HG03558 (cell line): ENCODE data around the gene KRT77.
"Not testable (repeated sequence)": the region's sequence is repeated elsewhere in the genome, so short reads cannot be mapped to it uniquely, and the experiment has no call there.

Source experiments
- ATAC-seq: cut with Tn5 transposase; IDR thresholded peaks from one replicate; pipeline ENCODE4 v1.9.1; 2021; ENCODE audit warnings: moderate number of reproducible peaks; ENCODE audit not compliant: unreplicated experiment; ENCODE audit errors: extremely low read depth

KRT77 gene

DNA sequence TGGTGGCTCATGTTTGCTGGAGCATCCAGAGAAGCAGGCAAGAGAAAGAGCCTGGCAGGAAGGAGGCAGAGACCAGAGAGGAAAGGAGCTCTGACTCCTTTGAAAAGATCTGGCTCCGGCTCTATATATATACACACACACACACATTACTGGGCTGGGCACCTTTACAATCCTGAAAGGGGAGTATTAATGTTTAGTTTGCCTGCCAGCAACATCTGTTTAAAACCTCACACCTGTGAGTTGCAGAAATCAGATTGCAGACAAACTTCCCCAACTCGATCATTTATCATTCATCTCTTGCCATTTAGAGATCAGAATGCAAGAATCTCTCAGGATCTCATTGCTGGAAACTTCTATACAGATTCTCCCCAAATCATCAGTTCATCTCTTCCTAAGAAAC, at the start of gene KRT77:
Gene KRT77, minus strand, starts transcription at position 101 of the 400 bp plus-strand sequence. Its CDS starts 90 bp downstream, at position 11.
- ATAC-seq, result no peak

GRCh38 chr12:52752516-52752915, 49.2 kb upstream of the KRT77 start:
- ATAC-seq, result no peak

DNA sequence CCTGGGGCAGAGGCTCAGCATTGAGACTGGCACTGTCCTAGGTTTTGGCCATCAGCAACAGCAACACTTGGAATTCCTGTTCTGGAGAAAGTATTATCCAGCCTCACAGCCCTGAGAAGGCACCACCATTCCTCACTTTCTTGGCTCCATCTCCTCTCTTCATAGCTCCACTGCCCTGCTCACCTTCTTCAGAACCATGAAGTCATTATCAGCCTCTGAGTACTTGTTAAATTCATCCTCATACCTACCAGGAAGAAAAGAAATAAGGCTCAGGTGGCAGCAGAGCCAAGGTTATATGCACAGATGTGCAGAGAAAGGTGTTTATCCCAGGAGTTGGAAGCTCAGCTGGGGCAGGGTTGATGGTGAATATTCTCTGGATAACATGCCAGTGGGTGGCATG, 48.5 kb upstream of the KRT77 start:
- ATAC-seq, result no peak

- not testable (repeated sequence) for ATAC-seq
Measured at GRCh38 chr12:52750532-52750931, 47.2 kb upstream of the KRT77 start.

GRCh38 chr12:52749827-52750226, 46.5 kb upstream of the KRT77 start:
- ATAC-seq, result no peak

- ATAC-seq, result no peak
Measured at GRCh38 chr12:52748578-52748977, 45.3 kb upstream of the KRT77 start.

- no peak for ATAC-seq
Measured at GRCh38 chr12:52745554-52745953, 42.2 kb upstream of the KRT77 start.

- ATAC-seq, result no peak
Measured at GRCh38 chr12:52744493-52745156, 41.3 kb upstream of the KRT77 start.

GRCh38 chr12:52742822-52743457, 39.6 kb upstream of the KRT77 start:
- no peak for ATAC-seq

DNA sequence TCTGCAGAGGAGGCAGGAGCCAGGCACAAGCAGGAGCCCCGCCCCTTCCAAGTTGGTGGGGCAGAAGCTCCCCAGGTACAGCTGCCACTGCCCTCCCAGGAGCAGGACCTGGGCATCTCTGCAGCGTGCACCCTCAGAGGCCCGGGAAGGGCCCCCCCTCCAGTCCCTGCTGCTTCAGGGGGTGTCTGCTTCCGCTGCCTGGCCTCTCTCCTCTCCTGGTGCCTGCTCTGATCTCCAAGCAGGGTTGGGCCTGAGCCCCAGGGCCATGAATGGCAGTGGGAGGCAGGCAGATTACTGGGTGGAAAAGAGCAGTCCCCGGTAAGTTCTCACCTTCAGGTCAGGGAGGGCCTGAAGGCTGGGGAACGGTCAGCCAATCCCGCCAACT, 38.9 kb upstream of the KRT77 start:
- ATAC-seq, result no peak

- ATAC-seq, result no peak
Measured at GRCh38 chr12:52741375-52742195, 38.3 kb upstream of the KRT77 start.

GRCh38 chr12:52740584-52740983, 37.3 kb upstream of the KRT77 start:
- no peak for ATAC-seq

- no peak for ATAC-seq
Measured at GRCh38 chr12:52739963-52740362, 36.6 kb upstream of the KRT77 start.

DNA sequence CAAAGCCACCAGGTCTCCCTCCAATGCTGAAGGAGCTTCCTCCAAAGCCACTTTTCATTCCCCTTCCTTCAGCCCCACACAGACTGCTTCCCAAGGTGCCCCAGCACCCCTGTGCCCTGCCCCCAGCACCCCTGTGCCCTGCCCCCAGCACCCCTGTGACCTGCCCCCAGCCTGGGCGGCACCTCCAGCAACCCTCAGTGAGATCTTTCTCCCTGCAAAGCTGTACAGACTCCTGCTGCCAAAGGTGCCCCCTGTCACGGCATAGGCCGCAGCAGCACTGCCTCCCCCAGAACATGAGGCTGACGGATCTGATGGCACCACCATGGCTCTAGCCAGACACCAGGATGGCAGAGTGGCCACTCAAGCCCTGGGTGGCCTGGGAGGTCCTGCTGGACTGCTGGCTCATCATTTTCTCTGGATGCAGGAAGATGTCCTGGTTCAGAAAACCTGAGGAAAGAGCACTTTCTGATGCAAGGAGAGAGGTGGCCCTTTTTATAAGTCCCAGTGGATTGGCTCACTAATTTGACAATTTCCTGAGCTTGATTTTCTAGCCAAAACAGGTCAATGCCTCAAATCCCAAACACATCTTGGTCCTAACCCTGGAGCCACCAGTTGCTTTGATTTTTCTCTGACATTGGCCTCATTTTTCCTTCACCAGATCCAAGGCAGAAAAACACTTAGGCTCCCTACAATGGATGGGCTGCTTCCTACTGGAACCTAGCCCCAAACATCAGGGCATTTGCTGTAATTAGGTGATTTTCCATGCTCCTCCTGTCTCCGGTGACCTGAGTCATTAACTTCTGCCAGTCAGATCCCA, 32.7 kb upstream of the KRT77 start:
- no peak for ATAC-seq

- ATAC-seq, result no peak
Measured at GRCh38 chr12:52735106-52735505, 31.8 kb upstream of the KRT77 start.

DNA sequence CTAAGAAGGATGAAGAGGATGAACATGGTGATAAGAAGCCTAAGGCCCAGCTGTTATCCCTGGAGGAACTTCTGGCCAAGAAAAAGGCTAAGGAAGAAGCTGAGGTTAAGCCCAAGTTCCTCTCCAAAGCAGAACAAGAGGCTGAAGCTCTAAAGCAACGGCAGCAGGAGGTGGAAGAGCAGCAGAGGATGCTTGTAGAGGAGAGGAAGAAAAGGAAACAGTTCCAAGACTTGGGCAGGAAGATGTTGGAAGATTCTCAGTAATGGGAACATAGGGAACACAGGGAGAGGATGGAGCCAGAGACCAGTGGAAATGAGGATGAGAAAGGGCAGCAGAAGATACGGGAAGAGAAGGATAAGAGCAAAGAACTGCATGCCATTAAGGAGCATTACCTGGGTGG, 27.5 kb upstream of the KRT77 start:
- ATAC-seq, result no peak

DNA sequence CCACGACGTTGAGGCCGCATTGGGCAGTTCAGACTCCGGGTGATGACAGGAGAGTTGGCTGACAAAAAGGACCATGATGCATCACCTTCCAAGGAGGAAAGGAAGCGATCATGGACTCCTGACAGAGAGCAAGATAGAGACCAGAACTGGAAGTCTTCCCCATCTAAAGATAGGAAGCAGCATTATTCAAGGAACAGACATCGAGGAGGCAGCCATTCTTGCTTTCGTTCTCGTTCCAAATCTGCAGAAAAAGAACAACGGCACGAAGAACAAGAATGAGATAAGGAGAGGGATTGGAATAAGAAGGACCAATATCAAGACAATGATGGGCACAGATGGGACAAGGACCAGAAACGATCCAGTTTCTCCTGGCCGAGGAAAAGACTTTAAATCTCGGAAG, 27.1 kb upstream of the KRT77 start:
- ATAC-seq, result no peak

DNA sequence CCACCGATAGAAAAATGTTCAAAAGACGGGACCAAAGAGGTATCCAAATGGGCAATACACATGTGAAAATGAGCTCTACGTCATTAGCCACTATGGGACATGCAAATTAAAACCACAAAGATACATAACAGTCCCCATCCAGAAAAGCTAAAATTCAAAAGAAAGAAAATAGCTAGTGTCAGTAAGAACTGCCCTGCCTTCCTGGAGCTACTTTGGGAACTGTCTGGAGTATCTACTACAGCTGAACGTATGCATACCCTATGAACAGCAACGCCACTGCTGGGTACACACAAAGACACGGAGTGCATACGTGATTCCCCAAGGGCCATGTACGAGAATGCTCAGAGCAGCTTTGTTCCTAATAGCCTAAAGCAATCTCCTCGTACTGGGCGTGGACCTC, 25.8 kb upstream of the KRT77 start:
- no peak for ATAC-seq

DNA sequence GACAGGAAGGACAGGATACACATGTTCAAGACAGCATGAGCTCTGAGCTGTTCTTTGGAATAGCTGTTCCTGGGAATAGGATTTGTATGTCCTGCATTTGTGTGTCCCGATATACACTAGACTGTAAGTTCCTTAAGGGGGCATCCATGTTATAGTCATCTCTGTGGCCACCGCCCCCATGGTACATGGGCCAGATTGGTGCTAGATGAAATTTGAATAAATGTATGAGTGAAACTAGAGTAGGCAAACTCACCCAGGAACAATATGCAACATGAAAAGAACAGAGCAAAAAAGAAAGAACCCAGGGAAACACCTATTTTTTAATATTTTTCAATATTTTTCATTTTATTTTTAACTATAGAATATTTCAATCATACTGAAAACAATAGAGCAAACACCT, 25.1 kb upstream of the KRT77 start:
- ATAC-seq, result no peak

DNA sequence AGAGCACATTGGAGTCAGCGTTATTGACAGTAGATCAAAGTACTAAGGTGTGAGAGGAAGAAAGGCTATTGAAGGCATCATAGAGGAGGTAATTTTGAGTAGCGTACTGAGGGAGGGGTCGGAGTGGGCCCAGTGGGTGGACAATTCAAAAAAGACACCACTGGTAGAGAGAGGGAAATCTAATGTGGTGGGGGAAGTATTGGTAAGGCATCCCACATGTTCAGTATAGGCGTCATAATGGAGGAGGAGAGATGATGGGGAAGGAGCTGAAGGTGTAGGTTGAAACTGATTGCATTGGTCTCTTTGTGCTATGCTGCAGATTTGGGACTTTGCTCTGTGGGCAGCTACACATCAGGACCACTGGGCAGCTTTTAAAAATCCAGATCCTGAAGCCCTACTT, 23.7 kb upstream of the KRT77 start:
- no peak for ATAC-seq

DNA sequence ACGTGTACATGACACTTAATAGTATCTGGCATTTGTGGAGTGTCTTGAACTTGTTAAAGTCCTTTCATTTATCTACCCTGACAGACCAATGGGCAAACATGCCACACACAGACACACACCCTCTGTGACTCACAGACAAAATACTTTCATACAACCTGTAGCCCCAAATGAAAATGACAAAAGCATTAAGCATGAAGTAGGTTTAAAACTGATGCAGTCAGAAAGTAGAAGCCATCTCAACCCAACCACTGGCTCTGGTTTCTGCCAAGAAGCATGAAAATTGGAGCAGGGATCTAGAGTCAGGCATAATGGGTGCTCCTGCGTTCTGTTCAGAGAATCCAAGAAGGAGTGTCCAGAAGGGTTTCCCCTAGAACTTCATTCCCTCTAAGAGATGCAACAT, 23.1 kb upstream of the KRT77 start:
- ATAC-seq, result no peak
